Right hindlimb (tissue), 1 donor: ENCODE results near the gene GTF2F2.
"Not testable (repeated sequence)": the region's sequence is repeated elsewhere in the genome, so short reads cannot be mapped to it uniquely, and the experiment has no call there.

Experiments used
- DNase-seq: peaks from one replicate; pipeline ENCODE4 v3.0.0-alpha.2; 2018

Gene GTF2F2

DNA sequence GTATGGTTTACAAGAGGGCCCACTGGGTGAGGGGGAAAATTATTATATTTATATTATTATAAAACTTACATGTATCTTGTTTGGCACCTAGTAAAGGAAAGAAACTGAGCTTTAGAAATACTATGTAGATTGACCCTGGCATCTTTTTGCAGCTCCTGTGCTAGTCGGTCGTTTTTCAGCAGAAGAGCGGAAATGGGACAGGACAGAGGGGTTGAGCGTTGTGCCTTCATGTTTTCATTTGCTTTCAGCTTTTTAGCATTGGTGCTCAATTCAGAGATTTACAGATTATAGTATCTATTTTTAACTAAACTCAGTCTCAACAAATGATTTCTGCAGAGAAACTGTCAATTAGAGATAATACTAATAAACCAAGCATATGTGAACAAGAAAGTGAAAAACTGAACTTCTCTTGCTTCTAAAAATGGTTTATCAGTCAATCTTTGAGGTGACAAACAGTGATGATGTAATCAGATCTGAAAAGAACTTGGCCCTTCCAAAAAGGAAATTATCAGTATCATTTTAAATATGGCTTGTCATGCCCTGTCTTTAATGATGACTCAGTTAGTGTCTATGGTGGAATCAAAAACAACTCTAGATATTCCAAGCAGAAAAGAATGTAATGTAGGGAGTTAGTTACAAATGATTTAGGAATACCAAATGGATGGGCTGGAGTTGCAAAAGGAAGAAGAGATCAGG, 137.5 kb downstream of the GTF2F2 start:
- no peak for DNase-seq

DNA sequence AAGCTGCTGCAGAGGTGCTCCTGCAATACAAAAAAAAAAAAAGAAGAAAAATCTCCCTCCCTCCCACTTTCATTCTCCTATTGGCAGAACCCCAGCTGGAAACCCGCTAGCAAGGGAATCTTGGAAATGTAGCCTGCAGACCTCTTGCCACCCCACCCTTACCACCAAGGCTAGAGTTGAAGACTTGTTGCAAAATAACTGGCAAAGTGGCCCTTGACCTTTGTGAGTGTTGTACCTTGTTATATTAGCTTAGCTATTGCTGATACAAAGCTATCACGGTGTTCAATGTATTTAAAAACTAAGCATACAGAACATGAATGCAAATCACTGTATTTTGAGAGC, 138.0 kb downstream of the GTF2F2 start:
- no peak for DNase-seq

DNA sequence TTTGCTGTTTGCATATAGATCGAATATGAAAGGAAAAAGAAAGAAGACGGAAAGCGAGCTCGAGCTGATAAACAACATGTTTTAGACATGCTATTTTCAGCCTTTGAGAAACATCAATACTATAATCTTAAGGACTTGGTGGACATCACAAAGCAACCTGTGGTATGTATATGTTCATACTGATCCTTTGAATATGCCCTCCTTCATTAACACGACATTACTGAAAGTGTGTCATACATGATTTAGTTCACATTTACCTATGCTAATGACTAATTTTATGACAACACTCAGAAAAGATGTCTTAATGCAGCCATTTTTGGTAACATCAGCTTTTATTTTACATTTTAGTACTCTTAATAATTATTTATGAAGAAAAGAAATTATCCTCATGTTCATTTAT, 146.9 kb downstream of the GTF2F2 start:
- no peak for DNase-seq

DNA sequence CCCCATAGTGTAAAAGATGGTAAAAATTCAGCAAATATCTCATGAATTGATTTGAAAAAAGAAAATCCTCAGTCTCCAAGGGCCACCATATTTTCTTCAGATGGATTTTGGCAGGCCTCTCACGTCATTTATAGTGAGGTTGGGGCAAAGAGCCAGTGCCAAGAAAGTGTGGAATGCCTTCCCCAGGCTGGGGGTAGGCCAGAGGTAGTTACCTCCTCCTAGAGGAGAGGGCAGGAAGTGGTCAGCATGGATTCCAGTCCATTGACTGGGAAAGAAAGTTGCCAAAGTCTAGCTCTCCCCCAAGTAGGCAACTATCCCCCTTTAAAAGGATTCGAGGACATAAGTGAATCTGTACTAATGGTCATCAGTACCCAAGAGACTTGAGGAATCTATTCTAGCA, 148.9 kb downstream of the GTF2F2 start:
- no peak for DNase-seq

DNA sequence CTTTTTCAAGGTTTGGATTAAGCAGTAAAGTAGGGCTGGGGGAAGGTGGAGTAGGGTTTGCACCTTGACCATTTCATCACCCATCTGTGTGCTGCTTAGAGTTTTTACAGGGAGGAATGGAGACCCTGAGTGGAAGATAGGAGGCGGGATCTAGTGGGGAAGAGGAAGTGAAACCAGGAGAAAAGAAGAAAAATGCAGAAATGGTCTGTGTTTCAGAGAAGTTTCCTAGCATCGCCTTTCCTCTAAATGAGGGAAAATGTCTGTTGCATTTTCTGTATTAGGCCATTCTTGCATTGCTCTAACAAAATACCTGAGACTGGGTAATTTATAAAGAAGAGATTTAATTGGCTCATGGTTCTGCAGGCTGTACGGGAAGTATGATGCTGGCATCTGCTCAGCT, 156.6 kb downstream of the GTF2F2 start:
- no peak for DNase-seq

DNA sequence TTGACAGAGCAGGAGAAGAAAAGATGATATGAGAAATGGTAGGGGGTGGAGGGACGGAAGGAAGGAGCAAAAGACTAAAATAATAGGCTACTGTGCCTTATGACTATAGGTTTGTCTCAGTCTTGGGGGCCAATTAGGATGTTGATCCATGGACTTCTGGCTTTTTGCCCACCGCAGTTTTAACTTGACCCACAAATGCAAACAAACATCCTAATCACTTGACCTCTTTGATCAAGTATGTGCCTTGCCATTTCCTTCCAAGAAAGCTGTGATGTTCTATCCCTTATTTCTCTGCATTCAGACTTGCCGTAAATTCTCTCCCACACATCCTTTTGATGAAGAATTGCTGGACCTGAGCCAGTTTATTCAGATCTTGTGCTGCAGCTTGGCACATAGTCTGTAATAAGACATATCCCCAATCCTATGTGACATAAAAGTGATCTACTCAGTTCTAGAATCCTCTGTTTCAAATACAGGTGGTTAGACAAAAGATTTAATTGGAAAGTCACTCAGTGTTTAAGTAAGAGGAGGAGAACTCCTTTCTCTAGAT, 157.9 kb downstream of the GTF2F2 start:
- no peak for DNase-seq

DNA sequence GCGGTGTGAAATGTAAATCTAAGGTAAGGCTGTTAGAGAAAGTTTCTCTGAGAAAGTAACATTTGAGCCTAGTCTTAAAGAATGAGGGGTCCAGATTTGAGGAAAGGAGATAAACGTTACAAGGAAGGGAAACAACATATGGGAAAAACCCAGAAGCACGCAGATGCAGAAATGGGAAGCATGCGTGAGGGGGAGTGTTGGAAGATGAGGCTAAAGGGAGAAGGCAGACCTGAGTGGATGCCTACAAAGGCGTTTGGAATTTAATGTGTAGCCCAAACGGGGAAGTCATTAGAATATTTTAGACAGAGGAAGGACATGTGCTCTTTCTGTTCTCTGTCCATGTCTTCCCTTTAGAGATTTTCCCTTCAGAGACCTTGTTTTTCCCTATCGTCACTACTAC, 159.7 kb downstream of the GTF2F2 start:
- no peak for DNase-seq

DNA sequence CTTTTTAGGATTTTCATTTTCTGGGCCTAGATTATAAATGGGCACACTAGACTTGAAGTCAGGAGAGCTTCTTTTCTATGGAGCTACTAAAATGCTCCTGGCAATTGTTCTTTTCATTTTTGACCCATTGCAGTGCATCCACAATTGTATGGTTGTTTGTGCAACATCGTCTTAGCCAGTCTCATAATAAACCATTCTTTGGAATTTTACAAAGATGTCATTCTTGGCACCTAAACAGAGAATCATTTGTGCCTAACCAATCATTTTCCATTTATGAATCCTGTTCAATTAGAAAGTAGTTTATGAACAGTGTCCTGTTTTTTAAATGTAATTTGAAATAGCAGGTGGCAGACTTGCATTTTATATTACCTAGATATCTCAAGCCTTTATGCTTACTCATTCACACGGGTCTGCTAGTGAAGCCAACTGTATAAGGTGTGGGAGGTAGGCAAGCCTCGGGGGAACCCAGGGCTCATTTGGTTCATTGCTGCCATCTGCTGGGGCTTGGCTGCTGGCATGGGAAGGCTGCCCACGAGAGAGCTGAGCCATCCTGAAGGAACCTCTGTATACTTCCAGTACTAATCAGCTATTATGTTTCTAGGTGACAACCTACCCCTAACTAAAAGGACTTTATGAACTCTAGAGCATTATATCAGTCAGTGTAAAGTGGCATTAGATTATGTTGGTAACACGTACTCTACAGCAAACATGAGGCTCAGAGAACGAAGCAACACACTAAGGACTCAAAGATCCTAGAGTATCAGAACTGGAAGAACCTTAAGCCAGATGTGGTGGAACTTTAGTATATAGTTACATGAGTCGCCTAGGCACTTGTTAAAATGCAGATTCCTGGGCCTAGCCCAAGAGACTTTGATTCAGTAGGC, 160.7 kb downstream of the GTF2F2 start:
- DNase-seq, result peak; percentile 55

DNA sequence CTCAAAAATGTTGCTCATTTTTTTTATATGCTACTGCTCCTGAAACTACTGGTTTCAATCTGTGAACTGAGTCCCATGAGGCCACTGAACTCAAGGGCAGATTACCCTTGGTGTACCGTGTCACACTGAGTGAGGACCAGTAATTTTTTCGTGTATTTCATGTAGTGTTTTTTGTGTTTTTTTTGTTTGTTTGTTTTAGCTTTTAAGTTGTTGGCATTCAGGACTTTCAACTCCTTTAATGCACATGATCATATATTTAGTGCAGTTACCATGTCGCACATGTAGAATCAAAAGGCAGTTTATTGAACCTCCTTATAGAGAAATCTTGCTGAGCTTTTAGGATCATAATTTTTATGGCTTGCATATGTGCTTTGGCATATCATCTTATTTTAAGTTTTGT, 162.7 kb downstream of the GTF2F2 start:
- DNase-seq, result no peak

DNA sequence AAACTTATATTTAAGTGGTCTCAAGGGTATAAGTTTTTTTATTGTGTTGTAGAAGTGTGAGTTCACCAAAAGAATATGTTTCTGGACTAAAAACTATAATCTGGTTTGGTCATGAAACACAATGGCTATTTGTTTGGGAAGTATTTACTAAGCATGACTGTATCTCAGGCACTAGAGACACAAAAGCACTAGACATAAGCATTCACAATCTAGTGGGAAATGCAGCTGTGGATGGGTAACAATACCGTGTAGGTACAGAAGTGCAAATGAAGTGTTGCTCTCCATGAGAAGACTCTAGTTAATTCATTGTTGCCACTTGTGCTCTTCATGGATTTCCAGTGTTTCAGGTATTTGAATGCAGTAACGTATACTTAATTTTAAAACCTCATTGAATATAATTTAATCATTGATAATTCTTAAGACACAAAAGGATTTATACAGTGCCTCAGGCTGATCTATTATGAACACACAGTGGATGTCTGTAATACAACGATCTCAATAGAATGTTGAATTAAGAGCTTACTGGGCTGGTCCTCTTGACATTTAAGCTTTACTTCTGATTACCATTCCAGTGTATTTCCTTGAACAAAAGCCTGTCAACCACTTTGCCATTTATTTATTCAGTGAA, 169.7 kb downstream of the GTF2F2 start:
- DNase-seq, result no peak

DNA sequence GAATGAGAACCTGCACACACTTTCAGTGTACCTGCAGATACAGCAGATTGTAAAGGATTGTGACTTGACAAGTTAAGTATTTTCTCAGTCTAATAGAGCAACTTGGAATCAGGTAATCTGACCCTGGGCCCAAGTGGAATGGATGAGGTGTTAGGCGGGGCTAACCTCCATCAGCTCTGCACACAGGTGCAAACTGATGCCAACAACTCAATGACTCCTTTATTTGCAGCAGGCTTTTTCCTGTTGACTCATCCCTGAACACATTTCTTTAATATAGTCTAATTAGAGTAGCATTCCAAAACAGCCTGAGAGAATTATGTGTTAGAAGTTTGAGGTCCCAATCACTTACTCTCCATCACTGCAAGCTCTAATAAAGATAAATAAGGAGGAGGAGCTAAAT, 171.9 kb downstream of the GTF2F2 start:
- DNase-seq, result no peak

DNA sequence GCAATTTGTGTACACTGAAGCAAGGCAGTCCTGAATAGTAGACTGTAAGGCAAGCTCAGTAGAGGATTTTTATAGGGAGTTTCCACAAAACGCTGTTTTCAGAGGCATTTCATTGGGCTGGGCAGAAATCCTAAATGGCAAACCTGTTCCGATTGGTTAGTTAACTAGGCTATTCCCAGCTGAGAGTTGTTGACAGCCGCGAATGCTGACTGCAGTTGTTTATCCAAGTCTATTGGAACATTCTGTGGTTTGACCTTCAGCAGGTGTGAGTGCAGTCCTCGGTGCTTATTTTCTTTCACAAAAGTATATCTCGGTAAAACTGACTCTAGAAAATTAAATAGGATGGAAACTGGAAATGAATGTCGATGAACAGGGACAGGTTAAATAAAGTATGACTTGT, 175.2 kb downstream of the GTF2F2 start:
- DNase-seq, result no peak

DNA sequence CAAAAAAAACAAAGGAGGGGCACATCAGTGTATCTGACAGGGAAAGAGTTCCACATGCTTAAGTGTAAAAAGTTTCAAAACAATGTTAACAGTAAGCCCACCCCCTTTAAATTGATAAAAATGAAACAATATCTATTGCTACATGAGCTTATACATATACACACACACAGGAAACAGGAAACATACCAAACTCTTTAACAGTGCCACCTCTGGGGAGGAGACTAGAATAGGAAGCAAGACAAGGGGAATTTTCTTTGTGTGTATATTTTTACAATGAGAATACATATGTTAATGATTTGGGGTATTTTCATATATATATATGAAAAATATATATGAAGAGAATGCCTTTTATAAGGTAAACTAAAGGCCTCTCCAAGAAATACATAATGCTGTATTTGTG, 175.9 kb downstream of the GTF2F2 start:
- no peak for DNase-seq

DNA sequence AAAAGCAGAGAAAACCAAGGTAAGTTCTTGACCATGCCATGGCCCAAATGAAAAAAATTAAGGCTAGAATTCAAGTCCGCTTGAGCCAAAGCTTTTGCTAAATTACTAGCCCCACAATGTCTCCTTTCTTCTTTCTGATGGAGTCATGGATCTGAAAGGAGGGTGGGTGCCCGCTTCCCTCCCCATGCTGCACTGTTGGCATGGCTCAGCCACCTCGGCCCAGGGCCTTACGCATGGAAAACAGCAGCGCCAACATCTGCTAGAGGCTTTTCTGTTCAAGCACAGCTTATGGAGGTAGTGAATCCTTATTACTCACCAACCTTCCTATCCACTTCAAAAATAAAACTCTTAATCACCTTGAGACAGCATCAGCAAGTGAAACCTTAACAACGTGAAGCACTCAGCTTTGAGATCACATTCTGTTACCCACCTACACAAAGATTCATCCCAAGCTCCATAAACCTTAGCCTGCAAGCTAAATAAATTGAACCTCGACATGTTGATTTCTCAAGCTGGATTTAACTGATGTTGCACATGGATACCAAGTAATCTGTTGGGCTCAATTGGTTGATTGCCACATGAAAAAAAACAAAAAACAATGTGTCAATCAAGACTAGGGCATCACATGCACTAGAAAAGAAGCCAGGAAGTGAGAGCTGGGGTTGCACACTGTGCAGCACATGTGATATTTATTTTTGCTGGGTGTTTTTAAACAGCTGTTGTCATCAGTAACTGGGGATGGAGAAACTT, 177.3 kb downstream of the GTF2F2 start:
- DNase-seq, result no peak

DNA sequence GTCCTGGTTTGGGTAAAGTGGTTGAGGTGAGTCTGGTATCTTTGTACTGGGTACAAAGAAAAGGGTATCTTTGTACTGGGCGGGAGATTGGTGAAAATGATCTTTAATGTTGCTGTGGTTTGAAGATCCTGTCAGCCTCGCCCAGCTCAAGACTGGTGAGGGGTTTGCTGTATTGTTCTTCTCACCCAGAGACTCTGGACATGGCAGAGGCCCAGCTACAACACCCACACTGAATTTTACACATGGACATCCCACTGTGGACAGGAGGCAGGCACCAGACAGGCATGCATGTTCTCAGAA, 177.8 kb downstream of the GTF2F2 start:
- no peak for DNase-seq

DNA sequence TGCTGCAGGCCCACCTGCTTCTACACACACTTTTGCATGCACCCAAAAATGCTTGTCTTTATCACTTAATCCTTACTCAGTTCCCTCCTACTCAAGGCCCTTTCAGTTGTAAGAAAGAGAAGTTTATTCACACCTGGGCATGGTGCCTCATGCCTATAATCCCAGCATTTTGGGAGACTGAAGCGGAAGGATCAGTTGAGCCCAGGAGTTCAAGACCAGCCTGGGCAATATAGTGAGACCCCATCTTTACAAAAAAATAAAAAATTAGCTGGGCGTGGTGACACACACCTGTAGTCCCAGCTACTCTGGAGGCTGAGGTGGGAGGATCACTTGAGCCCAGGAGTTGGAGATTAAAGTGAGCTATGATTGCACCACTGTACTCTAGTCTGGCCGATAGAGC, 178.2 kb downstream of the GTF2F2 start:
- not testable (repeated sequence) for DNase-seq

DNA sequence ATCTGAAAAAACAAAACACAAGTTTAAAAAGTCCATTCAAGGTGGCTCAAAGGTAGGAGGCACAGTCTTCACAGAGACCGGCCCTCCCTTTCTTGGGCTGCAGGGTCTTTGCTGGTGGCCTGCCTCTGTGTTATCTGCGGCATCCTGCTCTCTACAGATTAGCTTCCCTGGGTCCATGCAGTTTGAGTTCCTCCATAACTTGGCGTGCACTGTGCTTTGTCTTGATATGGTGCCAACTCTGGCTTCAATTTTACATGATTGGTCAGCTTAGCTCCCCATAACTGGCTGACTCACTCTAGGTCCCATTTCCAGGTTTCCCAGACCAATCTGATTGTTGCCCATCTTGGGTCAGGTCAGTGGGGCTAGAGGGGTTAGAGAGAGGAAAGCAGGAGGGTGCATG, 178.9 kb downstream of the GTF2F2 start:
- DNase-seq, result no peak

DNA sequence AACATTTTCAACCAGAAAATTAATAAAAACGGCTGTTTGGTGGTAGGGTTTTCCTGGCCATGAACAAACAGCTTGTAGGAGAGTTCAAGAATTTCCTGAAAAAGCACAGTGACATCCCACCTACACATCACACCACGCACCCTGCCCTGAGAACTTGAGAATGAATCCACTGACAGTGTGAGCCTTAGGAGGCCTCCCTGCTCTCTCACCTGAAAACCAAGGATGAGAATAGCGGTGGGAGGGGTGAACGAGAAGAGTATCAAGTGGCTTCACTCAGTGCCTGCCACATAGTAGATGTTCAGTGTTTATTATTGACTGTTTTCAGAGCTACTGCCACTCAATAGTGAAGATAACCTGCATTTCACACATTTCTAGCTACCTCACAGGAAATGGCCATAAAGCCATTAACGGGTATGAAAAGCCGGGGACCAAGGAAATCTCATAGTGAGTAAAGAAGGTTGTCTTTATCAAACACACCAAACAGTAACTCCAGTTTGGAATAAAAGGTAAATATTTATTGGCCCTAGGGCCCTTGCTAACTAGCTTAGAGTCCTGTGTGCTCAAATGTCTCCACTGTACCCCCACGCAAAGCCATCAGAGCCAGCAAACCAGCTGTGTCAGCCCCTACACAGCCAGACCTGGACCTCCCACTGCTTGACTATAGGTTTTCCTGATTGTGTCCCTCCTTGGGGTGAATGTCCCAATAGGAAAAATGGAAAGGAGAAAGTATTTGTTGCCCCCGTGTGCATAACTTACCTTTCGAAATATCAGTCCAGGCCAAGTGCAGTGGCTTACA, 180.1 kb downstream of the GTF2F2 start:
- DNase-seq, result no peak

DNA sequence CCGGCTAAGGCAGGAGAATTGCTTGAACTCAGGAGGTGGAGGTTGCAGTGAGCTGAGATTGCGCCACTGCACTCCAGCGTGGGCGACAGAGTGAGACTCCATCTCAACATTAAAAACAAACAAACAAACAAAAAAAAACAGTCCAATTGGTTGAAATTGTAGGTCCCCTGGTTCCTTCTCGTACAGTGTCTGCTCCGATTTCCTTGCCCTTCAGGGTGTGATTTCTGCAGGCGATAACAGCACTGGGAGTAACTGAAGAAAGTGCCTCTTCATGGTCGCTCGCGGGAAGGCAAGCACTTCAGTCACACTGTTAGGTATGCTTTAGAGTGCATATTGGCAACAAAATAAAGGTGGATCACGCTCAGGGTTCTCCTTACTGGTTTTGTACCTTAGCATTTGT, 181.0 kb downstream of the GTF2F2 start:
- DNase-seq, result no peak

DNA sequence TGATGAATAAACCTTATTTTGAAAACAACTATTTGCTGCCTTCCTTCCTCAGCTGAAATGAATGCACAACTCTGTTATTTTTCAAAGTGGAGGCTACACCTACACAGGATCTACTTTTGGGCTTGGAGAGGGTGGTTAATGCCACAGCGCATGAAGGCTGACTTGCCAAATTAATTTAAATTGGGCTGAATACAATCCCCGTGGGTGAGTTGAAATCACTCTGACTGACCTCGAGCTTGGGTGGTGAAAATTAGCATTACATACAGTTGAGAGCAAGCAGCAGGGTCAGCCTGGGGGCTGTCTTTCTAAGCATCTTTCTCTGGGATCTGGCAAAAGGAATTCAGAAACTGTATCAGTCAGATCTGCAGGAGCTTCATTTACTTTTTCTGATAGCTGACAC, 182.2 kb downstream of the GTF2F2 start:
- DNase-seq, result no peak

DNA sequence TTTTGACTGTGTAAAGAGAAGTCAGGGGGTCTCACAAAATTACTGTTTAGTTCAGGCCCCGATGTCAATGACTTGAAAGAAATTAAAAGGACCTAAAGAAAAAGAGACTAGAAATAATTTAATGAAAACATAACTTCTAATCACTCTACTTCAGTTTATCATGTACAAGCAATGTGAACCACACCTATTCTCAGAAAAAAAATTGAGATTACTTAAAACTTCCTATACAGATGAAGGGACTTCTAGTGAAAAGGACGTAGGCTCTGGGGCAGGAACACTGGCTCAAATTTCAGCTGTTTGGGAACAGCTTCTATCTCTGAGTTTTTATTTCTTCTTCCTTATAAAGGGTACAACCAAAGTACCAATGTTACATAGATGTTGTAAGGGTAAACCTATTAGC, 182.7 kb downstream of the GTF2F2 start:
- DNase-seq, result no peak

DNA sequence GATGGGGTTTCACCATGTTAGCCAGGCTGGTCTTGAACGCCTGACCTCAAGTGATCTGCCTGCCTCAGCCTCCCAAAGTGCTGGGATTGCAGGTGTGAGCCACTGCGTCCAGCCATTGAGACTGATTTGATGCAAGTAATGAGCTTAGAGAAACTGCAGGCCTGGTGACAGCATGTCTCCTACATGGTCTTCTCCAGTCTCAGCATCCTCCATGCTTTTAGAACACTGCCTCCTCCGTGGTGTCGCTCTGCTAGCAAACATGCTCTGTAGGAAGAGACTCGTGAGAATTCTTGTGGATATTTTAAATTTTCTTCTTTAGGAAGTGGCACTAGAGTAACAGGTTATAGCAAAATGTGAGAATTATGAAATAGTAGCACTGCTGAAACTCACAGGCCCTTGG, 183.6 kb downstream of the GTF2F2 start:
- no peak for DNase-seq

DNA sequence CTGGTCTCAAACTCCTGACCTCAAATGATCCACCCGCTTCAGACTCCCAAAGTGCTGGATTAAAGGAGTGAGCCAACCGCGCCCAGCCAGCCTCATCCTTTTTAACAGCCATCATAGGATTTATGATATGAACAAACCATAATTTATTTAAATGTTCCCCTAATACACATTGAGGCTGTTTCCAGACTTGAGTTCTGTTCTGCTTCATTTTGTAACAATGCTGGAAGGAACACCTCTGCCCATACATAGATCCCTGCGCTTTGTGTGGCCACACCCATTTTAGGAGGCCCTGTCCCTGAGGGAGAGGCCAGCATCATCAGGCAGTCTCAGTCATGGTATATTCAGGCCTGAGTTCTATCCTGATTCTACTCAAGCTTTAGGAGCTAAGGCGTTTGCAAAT, 184.8 kb downstream of the GTF2F2 start:
- DNase-seq, result no peak
